ENCODE results near the gene HYCC1. TPM values are rescaled to one million over a fixed set of nuclear protein-coding genes. Genes with fewer than 3 reads are reported as not detected.

Gene HYCC1
- total RNA-seq, 4 donors from 2014 or later: 26.9 to 147 (median 72.0) TPM

DNA sequence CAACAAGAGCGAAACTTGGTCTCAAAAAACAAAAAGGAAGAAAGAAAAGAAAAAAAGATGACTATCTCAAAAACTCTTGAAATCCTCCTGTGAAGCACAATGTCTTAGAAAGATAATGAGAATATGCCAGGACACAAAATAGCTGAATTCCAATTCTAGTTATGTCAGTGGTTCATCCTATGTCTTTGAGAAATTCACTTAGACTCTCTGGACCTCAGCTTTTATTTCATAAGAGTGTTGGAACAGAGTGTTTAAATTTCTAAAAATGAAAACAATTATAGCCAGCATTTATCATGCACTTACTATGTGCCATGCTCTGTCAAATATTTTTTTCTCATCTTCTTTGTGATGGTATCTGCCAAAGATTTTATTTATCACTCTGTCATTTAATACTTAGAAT, 13.3 kb upstream of the HYCC1 start:
- ATAC-seq (no peak), DNase-seq (no peak)
- no peak overlapping the region for H3K4me3 ChIP-seq
- H3K27ac ChIP-seq: no peak overlapping the region
- no peaks in the 10 kb centered on the region for H3K9me3 ChIP-seq
- intact Hi-C loops (cut with DNase I; ENCODE audit: low total_unique reads) (no loop called here), in situ Hi-C loops (cut with MboI; ENCODE audit: low sequenced_read_pairs in 4 of 4) (no loop called here)
- TF ChIP-seq, protein P1, sequence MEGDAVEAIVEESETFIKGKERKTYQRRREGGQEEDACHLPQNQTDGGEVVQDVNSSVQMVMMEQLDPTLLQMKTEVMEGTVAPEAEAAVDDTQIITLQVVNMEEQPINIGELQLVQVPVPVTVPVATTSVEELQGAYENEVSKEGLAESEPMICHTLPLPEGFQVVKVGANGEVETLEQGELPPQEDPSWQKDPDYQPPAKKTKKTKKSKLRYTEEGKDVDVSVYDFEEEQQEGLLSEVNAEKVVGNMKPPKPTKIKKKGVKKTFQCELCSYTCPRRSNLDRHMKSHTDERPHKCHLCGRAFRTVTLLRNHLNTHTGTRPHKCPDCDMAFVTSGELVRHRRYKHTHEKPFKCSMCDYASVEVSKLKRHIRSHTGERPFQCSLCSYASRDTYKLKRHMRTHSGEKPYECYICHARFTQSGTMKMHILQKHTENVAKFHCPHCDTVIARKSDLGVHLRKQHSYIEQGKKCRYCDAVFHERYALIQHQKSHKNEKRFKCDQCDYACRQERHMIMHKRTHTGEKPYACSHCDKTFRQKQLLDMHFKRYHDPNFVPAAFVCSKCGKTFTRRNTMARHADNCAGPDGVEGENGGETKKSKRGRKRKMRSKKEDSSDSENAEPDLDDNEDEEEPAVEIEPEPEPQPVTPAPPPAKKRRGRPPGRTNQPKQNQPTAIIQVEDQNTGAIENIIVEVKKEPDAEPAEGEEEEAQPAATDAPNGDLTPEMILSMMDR (IDR thresholded peaks at IDR 0.05 in 4 of 5, conservative IDR thresholded peaks at IDR 0.05 in 1 of 5): no peak
- no peak for TF ChIP-seq POLR2A (IDR thresholded peaks at IDR 0.05)
- H3K4me1 ChIP-seq: peaks cover 2 to 20% of the 10 kb centered on the region in 2 donors
- H3K27me3 ChIP-seq: no peaks in the 10 kb centered on the region
- no peaks in the 10 kb centered on the region for H3K36me3 ChIP-seq

DNA sequence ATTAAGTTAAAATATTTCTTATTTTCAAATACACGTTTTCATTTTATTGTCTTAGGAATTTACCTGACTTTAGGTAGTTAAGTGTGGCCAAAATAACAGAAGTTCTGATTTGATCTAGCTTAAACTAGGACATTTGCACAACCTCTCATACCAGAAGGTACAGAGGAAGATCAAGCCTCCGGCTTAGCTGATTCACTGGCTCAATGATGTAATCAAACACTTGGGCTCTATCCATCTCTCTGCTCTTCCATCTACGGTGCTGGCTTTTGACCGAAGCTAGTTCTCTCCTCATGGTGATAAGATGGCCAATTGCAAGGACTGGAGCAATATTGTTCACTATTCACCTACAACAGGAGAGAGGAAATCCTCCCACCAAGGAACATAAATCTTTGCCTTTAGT, 12.2 kb upstream of the HYCC1 start:
- ATAC-seq: peak in 1 of 2 donors; percentile 44
- intact Hi-C loops (cut with DNase I; ENCODE audit: low total_unique reads): no loop called here

DNA sequence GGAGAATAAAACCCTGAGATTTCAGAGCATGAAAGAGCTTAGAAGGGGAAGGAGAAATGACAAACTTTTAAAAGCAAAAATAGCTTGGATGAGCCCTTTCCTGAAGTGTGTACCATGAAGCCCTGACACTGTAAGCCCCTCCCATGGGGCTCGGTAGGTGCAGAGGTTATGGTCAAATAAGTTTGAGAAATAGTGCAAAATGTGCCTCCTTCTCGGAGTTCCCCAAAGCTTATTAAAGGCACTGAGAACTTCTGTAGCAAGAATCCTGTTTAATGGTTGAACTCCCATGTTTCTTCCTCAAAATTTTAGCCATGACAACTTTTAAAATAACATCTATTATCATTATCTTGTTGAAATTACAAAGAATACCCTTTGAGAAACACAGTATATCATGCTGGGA, 10.5 kb upstream of the HYCC1 start:
- Histone ChIP-seq H3K9me3 (no peaks in the 10 kb centered on the region), H3K27ac (no peak overlapping the region), H3K36me3 (no peaks in the 10 kb centered on the region), H3K27me3 (no peaks in the 10 kb centered on the region), H3K4me1 (peaks cover 2 to 20% of the 10 kb centered on the region in 2 donors), H3K4me3 (no peak overlapping the region)
- DNase-seq (no peak), ATAC-seq (no peak)
- in situ Hi-C loops (cut with MboI; ENCODE audit: low sequenced_read_pairs in 4 of 4) (no loop called here), intact Hi-C loops (cut with DNase I; ENCODE audit: low total_unique reads) (no loop called here)
- TF ChIP-seq POLR2A (IDR thresholded peaks at IDR 0.05): no peak
- TF ChIP-seq, protein P1 (IDR thresholded peaks at IDR 0.05 in 4 of 5, conservative IDR thresholded peaks at IDR 0.05 in 1 of 5): no peak

More for the DNA sequence above, 12.2 kb upstream of the HYCC1 start:
- H3K4me1 ChIP-seq: peaks cover 2 to 20% of the 10 kb centered on the region in 2 donors
- no peaks in the 10 kb centered on the region for H3K36me3 ChIP-seq
- TF ChIP-seq POLR2A (IDR thresholded peaks at IDR 0.05): no peak
- TF ChIP-seq, protein P1 (IDR thresholded peaks at IDR 0.05 in 4 of 5, conservative IDR thresholded peaks at IDR 0.05 in 1 of 5): no peak
- no peak overlapping the region for H3K27ac ChIP-seq
- no peak overlapping the region for H3K4me3 ChIP-seq
- in situ Hi-C loops (cut with MboI; ENCODE audit: low sequenced_read_pairs in 4 of 4): no loop called here
- no peaks in the 10 kb centered on the region for H3K9me3 ChIP-seq
- no peaks in the 10 kb centered on the region for H3K27me3 ChIP-seq
- DNase-seq: no peak

DNA sequence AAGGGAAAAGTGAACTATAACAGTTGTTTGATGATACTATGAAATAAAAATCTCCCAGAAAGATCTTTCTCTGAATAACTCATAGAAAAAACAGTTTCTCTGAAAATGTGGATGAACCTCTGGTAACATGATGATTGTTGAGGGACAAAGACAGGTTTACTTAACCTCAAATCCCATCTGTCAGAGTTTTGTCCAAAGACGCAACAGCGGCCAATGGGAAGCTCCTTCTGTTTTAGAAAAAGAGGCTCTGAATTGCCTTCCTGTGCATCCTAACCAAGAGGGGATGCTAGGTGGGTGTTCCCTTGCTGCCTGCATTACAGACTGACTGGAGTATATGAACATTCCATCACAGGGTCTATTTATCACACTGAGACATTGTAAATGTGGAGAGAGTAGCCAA, 8.9 kb upstream of the HYCC1 start:
- Histone ChIP-seq H3K27me3 (no peaks in the 10 kb centered on the region), H3K27ac (no peak overlapping the region), H3K36me3 (no peaks in the 10 kb centered on the region), H3K4me1 (peaks cover 2 to 20% of the 10 kb centered on the region in 2 donors), H3K9me3 (no peaks in the 10 kb centered on the region), H3K4me3 (no peak overlapping the region)
- intact Hi-C loops (cut with DNase I; ENCODE audit: low total_unique reads): loop anchor here (2.0 kb wide), 1 partner anchor 32 kb away; no protein-coding TSS in a partner anchor
- ATAC-seq (no peak), DNase-seq (no peak)
- TF ChIP-seq POLR2A (IDR thresholded peaks at IDR 0.05): no peak
- TF ChIP-seq, protein P1 (IDR thresholded peaks at IDR 0.05 in 4 of 5, conservative IDR thresholded peaks at IDR 0.05 in 1 of 5): no peak
- in situ Hi-C loops (cut with MboI; ENCODE audit: low sequenced_read_pairs in 4 of 4): no loop called here

DNA sequence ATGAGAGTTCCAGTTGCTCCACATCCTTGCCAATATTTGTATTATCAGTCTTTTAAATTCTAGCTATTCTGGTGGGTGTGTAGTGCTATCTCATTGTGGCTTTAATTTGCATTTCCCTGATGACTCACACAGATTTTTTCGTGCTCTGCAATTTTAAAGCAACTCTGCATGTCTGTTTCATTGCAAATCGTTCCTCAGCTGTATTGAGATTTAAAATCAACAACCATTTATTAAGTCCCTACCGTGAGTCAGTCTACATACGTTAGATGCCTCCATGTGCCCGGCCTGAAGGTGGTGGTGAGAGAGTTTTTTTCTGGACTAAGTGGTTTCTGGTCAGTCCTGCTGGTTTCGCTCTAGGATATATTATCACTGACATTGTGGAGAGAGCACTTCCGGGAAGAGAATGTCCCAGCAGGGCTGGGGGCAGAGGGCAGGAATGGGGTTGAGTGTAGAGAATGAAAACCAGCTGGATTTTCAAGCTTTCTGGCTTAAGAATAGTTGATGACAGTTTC, 8.4 kb upstream of the HYCC1 start:
- TF ChIP-seq, protein P1 (IDR thresholded peaks at IDR 0.05 in 4 of 5, conservative IDR thresholded peaks at IDR 0.05 in 1 of 5): no peak
- no peak for TF ChIP-seq POLR2A (IDR thresholded peaks at IDR 0.05)
- DNase-seq (no peak), ATAC-seq (no peak)
- Histone ChIP-seq H3K4me1 (peaks cover 2 to 20% of the 10 kb centered on the region in 2 donors), H3K36me3 (no peaks in the 10 kb centered on the region), H3K27ac (no peak overlapping the region), H3K9me3 (no peaks in the 10 kb centered on the region), H3K27me3 (no peaks in the 10 kb centered on the region), H3K4me3 (no peak overlapping the region)
- intact Hi-C loops (cut with DNase I; ENCODE audit: low total_unique reads) (loop anchor here (2.0 kb wide), 1 partner anchor 32 kb away; no protein-coding TSS in a partner anchor), in situ Hi-C loops (cut with MboI; ENCODE audit: low sequenced_read_pairs in 4 of 4) (no loop called here)

Data from gastrocnemius medialis (tissue), 4 donors.